OCI-LY7 (cell line): ENCODE data around the gene CSNK1D. TPM values are rescaled to one million over a fixed set of nuclear protein-coding genes. Genes with fewer than 3 reads are reported as not detected.

ENCODE experiments used
- BruUV-seq: library from RNA; stranded (reverse); fragments of 400-500 nt; replicated peaks from 2 replicates; lab custom pipeline; 2021; lab: Mats Ljungman, UMichigan
- CTCF ChIA-PET: fragments of 300-600 bp; sonication (Branson Sonifier 250); formaldehyde crosslinking; loops from one replicate; lab custom pipeline; 2022; ENCODE audit warnings: antibody characterized with exemption; ENCODE audit not compliant: unreplicated experiment; lab: Charles Lee
- POLR2A ChIA-PET: fragments of 300-600 bp; sonication (Branson Sonifier 250); formaldehyde crosslinking; loops from one replicate; lab custom pipeline; 2022; ENCODE audit warnings: antibody characterized with exemption; lab: Charles Lee
- DNase-seq: peaks from one replicate; pipeline ENCODE4 v3.0.0-alpha.2; 2015; ENCODE audit warnings: low spot score
- H2AFZ ChIP-seq: fragments of 200-600 bp; sonication (generic), shearing (Covaris generic); 2 replicates; pipeline ENCODE4 v1.6.1; 2014; ENCODE audit warnings: mild to moderate bottlenecking, antibody characterized with exemption, low read length, moderate library complexity
- H3K27ac ChIP-seq: fragments of 200-600 bp; sonication (generic); 2 replicates; pipeline ENCODE4 v1.5.1; 2014; ENCODE audit warnings: mixed run types, low read depth, mild to moderate bottlenecking, moderate library complexity, low read length, inconsistent platforms; ENCODE audit not compliant: poor library complexity, severe bottlenecking
- H3K36me3 ChIP-seq: fragments of 200-600 bp; sonication (generic); 2 replicates; pipeline ENCODE4 v1.6.1; 2014; ENCODE audit warnings: mild to moderate bottlenecking, antibody characterized with exemption, low read length, moderate library complexity, mixed read lengths; ENCODE audit not compliant: insufficient read depth
- H3K4me1 ChIP-seq: fragments of 200-600 bp; sonication (generic); 2 replicates; pipeline ENCODE4 v1.5.1; 2014; ENCODE audit warnings: mild to moderate bottlenecking, low read length; ENCODE audit not compliant: insufficient read depth, poor library complexity, severe bottlenecking
- H3K4me2 ChIP-seq: fragments of 200-600 bp; sonication (generic); 2 replicates; pipeline ENCODE4 v1.6.1; 2014; ENCODE audit warnings: mild to moderate bottlenecking, low read length
- H3K4me3 ChIP-seq: fragments of 200-600 bp; sonication (generic); 2 replicates; pipeline ENCODE4 v1.5.1; 2014; ENCODE audit warnings: mild to moderate bottlenecking, low read depth, low read length; ENCODE audit not compliant: poor library complexity, severe bottlenecking
- H3K79me2 ChIP-seq: fragments of 200-600 bp; sonication (generic); 2 replicates; pipeline ENCODE4 v1.6.1; 2016; ENCODE audit warnings: low read depth, mild to moderate bottlenecking, low read length, moderate library complexity, mixed read lengths; ENCODE audit not compliant: insufficient read depth
- H3K9me2 ChIP-seq: fragments of 200-600 bp; sonication (generic); 2 replicates; pipeline ENCODE4 v1.6.1; 2016; ENCODE audit warnings: mild to moderate bottlenecking, low read length, mixed read lengths; ENCODE audit not compliant: insufficient read depth
- H3K9me3 ChIP-seq: fragments of 200-600 bp; sonication (generic); 2 replicates; pipeline ENCODE4 v1.6.1; 2014; ENCODE audit warnings: mild to moderate bottlenecking, mixed run types, low read length, mixed read lengths
- H4K20me1 ChIP-seq: fragments of 200-600 bp; sonication (generic); 2 replicates; pipeline ENCODE4 v1.6.1; 2014; ENCODE audit warnings: mild to moderate bottlenecking, antibody characterized with exemption, low read length, moderate library complexity, mixed read lengths; ENCODE audit not compliant: insufficient read depth
- EZH2phosphoT487 ChIP-seq: fragments of 200-600 bp; sonication (generic); IDR thresholded peaks from 2 replicates; pipeline ENCODE4 v1.6.1; 2018; ENCODE audit warnings: low read depth, borderline replicate concordance, mild to moderate bottlenecking, mixed run types, antibody characterized with exemption, low read length, moderate library complexity, mixed read lengths
- intact Hi-C: fragments of 100-400 bp; cut with micrococcal nuclease; formaldehyde crosslinking; loops from one replicate; pipeline ENCODE4 v1.10.0; 2022; ENCODE audit not compliant: unreplicated experiment
- total RNA-seq, 2 experiments: library from RNA; depleted of rRNA in 1 of 2; stranded (reverse); fragments of >200 nt in 1 of 2; shearing (Covaris generic) in 1 of 2; gene quantifications; 2 replicates each; pipeline ENCODE4 v1.2.3, GENCODE V29; 2014 to 2022
- TF ChIP-seq, protein P1 (sequence below): fragments of 200-600 bp; sonication (generic); conservative IDR thresholded peaks from 2 replicates; pipeline ENCODE4 v1.5.1; 2014; ENCODE audit warnings: mild to moderate bottlenecking, antibody characterized with exemption, low read length, moderate library complexity, mixed read lengths

The CSNK1D gene
- total RNA-seq, 2 experiments from 2014 or later, result 53.0 to 181 TPM

DNA sequence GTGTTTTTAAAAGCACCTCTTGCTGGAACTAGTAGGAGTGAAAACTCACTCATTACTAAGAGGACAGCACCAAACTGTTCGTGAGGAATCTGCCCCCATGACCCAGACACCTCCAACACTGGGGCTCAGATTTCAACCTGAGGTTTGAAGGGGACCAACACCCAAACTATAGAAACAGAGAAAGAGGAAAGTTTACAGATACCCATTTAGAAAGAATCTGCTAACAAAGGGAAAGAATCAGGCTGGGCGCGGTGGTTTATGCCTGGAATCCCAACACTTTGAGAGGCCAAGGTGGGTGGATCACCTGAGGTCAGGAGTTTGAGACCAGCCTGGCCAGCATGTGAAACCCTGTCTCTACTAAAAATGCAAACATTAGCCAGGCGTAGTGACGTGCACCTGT lies 3.4 kb upstream of the CSNK1D start:
- Histone ChIP-seq H3K79me2 (peaks cover 11% of the 10 kb centered on the region), H3K4me1 (peaks cover 12% of the 10 kb centered on the region), H4K20me1 (peaks cover 6% of the 10 kb centered on the region; the same call in 1 of the 2 replicates), H3K4me2 (no peak overlapping the region), H3K27ac (no peak overlapping the region), H3K9me3 (no peaks in the 10 kb centered on the region), H2AFZ (no peak overlapping the region), H3K36me3 (peaks cover 3% of the 10 kb centered on the region), H3K9me2 (no peaks in the 10 kb centered on the region), H3K4me3 (no peak overlapping the region)
- no TSS peak for BruUV-seq
- CTCF ChIA-PET, result no interaction called here
- POLR2A ChIA-PET, result no interaction called here
- DNase-seq, result no peak
- intact Hi-C loops, result no loop called here
- TF ChIP-seq, protein P1, sequence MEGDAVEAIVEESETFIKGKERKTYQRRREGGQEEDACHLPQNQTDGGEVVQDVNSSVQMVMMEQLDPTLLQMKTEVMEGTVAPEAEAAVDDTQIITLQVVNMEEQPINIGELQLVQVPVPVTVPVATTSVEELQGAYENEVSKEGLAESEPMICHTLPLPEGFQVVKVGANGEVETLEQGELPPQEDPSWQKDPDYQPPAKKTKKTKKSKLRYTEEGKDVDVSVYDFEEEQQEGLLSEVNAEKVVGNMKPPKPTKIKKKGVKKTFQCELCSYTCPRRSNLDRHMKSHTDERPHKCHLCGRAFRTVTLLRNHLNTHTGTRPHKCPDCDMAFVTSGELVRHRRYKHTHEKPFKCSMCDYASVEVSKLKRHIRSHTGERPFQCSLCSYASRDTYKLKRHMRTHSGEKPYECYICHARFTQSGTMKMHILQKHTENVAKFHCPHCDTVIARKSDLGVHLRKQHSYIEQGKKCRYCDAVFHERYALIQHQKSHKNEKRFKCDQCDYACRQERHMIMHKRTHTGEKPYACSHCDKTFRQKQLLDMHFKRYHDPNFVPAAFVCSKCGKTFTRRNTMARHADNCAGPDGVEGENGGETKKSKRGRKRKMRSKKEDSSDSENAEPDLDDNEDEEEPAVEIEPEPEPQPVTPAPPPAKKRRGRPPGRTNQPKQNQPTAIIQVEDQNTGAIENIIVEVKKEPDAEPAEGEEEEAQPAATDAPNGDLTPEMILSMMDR, result no peak
- TF ChIP-seq EZH2phosphoT487, result no peak

DNA sequence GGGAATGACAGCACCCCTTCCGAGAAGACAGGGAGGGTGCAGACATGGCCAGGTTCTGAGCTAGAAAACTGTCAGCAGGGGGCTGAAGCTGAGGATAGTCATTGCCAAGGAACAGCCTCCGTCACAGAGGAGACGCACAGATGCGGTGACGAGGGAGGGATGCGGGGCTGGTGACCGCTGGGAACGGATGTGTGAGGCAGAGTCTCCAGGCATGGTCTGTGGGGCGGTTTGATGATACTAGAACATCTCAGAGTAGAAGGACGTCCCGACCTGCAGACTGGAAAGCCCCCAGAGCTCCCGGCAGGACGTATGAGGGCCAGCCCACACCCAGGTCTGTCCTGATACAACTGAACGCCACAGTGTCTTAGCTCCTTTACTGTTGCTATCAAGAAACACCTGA lies 1.8 kb upstream of the CSNK1D start:
- no peak overlapping the region for H2AFZ ChIP-seq
- no peak overlapping the region for H3K27ac ChIP-seq
- TF ChIP-seq, protein P1, result no peak; the same call in 1 of the 2 replicates
- no peak for TF ChIP-seq EZH2phosphoT487
- peaks cover 27% of the 10 kb centered on the region for H3K79me2 ChIP-seq
- H3K4me2 ChIP-seq, result no peak overlapping the region
- intact Hi-C loops, result no loop called here
- ChIA-PET POLR2A (interaction anchor here (0.7 kb wide), 1 partner anchor 17 kb away, joined by 3 read pairs; no protein-coding TSS in a partner anchor), CTCF (no interaction called here)
- no peaks in the 10 kb centered on the region for H3K9me2 ChIP-seq
- BruUV-seq, result no TSS peak
- H3K9me3 ChIP-seq, result no peaks in the 10 kb centered on the region
- peaks cover 14% of the 10 kb centered on the region for H4K20me1 ChIP-seq
- H3K36me3 ChIP-seq, result peaks cover 18% of the 10 kb centered on the region
- no peak for DNase-seq
- no peak overlapping the region for H3K4me3 ChIP-seq
- H3K4me1 ChIP-seq, result peaks cover 17% of the 10 kb centered on the region
